ENCODE data around the gene ANKMY2.
"Not testable (repeated sequence)": the region's sequence is repeated elsewhere in the genome, so short reads cannot be mapped to it uniquely, and the experiment has no call there.

Gene ANKMY2

DNA sequence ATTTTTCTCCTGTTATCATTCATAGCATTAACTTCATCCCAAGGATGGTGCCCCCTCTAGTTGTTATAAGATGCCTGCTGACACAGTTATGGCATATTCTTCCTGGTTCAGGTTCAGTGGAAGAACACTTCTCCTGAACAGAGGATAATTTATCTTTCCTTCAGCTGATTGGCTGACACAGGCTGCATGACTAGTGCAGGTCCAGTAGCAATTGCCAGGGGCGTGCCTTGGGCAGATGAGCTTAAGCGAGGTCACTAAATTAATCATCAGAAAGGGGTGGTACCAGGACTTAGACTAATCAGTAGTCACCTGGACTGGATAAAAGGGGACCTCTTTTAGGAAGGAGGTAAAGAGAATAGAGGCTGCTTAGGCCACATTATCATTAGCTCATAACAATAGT lies 42.7 kb upstream of the ANKMY2 start:
- Histone ChIP-seq H3K4me3 (ENCODE audit: severe bottlenecking) (no peak overlapping the region), H3K9me3 (ENCODE audit: severe bottlenecking) (no peaks in the 10 kb centered on the region), H3K27ac (ENCODE audit: poor library complexity, severe bottlenecking) (no peak overlapping the region), H3K4me1 (ENCODE audit: insufficient read depth, poor library complexity, severe bottlenecking) (no peaks in the 10 kb centered on the region), H3K27me3 (ENCODE audit: insufficient read depth, poor library complexity, severe bottlenecking) (no peaks in the 10 kb centered on the region), H3K36me3 (ENCODE audit: low read depth) (peaks cover 69% of the 10 kb centered on the region)
- no peak for DNase-seq (ENCODE audit: low spot score)
- peak; percentile 89 for ATAC-seq (ENCODE audit: low read depth)
- TF ChIP-seq, protein P1, sequence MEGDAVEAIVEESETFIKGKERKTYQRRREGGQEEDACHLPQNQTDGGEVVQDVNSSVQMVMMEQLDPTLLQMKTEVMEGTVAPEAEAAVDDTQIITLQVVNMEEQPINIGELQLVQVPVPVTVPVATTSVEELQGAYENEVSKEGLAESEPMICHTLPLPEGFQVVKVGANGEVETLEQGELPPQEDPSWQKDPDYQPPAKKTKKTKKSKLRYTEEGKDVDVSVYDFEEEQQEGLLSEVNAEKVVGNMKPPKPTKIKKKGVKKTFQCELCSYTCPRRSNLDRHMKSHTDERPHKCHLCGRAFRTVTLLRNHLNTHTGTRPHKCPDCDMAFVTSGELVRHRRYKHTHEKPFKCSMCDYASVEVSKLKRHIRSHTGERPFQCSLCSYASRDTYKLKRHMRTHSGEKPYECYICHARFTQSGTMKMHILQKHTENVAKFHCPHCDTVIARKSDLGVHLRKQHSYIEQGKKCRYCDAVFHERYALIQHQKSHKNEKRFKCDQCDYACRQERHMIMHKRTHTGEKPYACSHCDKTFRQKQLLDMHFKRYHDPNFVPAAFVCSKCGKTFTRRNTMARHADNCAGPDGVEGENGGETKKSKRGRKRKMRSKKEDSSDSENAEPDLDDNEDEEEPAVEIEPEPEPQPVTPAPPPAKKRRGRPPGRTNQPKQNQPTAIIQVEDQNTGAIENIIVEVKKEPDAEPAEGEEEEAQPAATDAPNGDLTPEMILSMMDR (IDR thresholded peaks at IDR 0.05; ENCODE audit: poor library complexity, severe bottlenecking), result no peak

DNA sequence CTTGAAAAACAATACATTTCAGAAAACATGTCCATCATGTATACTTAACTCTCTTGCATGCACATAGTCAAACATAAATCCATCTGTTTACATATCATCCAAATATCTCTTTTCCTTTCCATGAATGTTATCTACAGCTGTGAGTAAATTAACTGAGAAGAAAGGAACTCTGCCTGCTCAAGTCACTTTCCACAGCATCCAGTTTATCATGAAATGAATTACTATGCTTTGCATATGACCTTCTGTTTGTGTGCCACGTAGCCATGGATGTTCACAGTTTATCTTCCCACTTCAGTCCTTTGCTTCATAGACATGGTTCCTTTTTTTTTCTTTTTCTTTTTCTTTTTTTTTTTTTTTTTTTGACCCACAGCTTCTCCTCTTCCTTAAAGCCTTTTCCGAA lies 40.0 kb upstream of the ANKMY2 start:
- Histone ChIP-seq H3K27me3 (ENCODE audit: insufficient read depth, poor library complexity, severe bottlenecking) (no peaks in the 10 kb centered on the region), H3K4me3 (ENCODE audit: severe bottlenecking) (no peak overlapping the region), H3K27ac (ENCODE audit: poor library complexity, severe bottlenecking) (no peak overlapping the region), H3K4me1 (ENCODE audit: insufficient read depth, poor library complexity, severe bottlenecking) (no peaks in the 10 kb centered on the region), H3K9me3 (ENCODE audit: severe bottlenecking) (no peaks in the 10 kb centered on the region), H3K36me3 (ENCODE audit: low read depth) (peaks cover 73% of the 10 kb centered on the region)
- DNase-seq (ENCODE audit: low spot score), result no peak
- no peak for ATAC-seq (ENCODE audit: low read depth)
- TF ChIP-seq, protein P1 (IDR thresholded peaks at IDR 0.05; ENCODE audit: poor library complexity, severe bottlenecking), result no peak

DNA sequence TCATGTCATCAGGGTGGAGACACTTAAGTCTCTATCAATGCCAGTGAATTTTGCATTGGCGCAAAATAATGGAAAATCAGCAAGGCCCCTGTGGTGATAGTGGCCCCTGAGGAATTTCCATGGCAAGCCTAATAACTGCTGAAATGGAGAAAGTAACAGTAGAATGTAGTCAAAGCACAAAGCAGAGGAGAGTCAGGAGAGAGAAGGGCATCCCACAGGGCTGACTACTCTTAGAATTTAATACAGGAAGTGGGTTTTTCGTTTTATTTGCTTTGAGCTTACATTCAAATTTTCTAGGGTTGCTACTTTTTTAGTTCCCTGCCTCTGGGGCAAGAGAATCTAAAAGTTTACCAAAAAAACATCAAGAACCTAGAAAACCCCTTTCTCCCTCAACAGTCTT lies 39.4 kb upstream of the ANKMY2 start:
- Histone ChIP-seq H3K4me1 (ENCODE audit: insufficient read depth, poor library complexity, severe bottlenecking) (no peaks in the 10 kb centered on the region), H3K36me3 (ENCODE audit: low read depth) (peaks cover 74% of the 10 kb centered on the region), H3K27me3 (ENCODE audit: insufficient read depth, poor library complexity, severe bottlenecking) (no peaks in the 10 kb centered on the region), H3K27ac (ENCODE audit: poor library complexity, severe bottlenecking) (no peak overlapping the region), H3K9me3 (ENCODE audit: severe bottlenecking) (no peaks in the 10 kb centered on the region), H3K4me3 (ENCODE audit: severe bottlenecking) (no peak overlapping the region)
- no peak for ATAC-seq (ENCODE audit: low read depth)
- TF ChIP-seq, protein P1 (IDR thresholded peaks at IDR 0.05; ENCODE audit: poor library complexity, severe bottlenecking), result no peak
- no peak for DNase-seq (ENCODE audit: low spot score)

DNA sequence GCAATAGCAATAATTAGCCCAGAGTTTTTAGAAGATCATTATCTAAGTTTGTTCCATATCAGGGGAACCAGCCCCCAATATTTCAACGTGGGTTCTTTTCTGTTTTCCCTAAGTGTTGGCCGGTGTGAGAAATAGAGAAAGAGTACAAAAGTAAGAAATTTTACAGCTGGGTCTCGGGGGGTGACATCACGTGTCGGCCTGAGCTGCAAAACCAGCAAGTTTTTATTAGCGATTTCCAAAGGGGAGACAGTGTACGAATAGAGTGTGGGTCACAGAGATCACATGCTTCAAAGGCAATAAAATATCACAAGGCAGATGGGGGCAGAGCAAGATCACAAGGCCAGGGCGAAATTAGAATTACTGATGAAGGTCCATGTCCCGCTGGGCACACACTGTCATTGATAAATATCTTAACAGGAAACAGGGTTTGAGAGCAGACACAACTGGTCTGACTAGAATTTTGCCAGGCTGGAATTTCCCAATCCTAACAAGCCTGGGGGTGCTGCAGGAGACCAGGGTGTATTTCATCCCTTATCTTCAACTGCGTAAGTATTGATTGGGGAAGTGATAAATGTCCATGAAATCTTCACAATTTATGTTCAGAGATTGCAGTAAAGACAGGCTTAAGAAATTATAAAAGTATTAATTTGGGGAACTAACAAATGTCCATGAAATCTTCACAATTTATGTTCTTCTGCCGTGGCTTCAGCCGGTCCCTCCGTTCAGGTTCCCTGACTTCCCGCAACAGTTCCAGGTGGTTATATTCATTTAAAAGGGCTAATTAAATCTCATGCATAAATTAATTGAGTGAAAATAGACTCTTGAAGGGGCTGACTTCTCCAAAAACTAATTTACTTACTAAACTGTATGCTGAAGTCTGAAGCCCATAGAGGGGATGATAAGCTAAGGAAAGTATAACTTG lies 33.4 kb upstream of the ANKMY2 start:
- not testable (repeated sequence) for H3K9me3 ChIP-seq (ENCODE audit: severe bottlenecking); H3K27ac ChIP-seq (ENCODE audit: poor library complexity, severe bottlenecking); H3K4me1 ChIP-seq (ENCODE audit: insufficient read depth, poor library complexity, severe bottlenecking); H3K27me3 ChIP-seq (ENCODE audit: insufficient read depth, poor library complexity, severe bottlenecking); H3K4me3 ChIP-seq (ENCODE audit: severe bottlenecking); ATAC-seq (ENCODE audit: low read depth); DNase-seq (ENCODE audit: low spot score)
- peaks cover 86% of the 10 kb centered on the region for H3K36me3 ChIP-seq (ENCODE audit: low read depth)

DNA sequence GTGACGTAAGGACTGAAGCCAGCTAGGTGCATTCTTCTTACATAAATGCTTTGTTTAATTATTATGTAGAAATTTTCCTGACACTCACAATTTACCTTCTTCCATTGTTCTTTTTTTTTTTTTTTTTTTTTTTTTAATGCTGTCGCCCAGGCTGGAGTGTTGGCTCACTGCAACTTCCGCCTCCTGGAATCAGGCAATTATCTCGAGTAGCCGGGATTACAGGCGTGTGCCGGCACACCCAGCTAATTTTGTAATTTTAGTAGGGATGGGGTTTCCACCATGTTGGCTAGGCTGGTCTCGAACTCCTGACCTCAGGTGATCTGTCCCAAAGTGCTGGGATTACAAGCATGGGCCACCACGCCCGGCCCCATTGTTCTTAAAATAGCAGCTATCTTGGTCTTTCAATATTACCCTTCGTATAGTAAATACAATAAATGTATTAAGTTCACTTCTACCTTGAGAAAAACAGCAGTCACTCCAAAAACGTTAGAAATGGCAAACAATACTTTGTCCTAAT lies 32.5 kb upstream of the ANKMY2 start:
- no peaks in the 10 kb centered on the region for H3K27me3 ChIP-seq (ENCODE audit: insufficient read depth, poor library complexity, severe bottlenecking)
- no peak overlapping the region for H3K27ac ChIP-seq (ENCODE audit: poor library complexity, severe bottlenecking)
- peaks cover 86% of the 10 kb centered on the region for H3K36me3 ChIP-seq (ENCODE audit: low read depth)
- H3K9me3 ChIP-seq (ENCODE audit: severe bottlenecking), result no peaks in the 10 kb centered on the region
- H3K4me3 ChIP-seq (ENCODE audit: severe bottlenecking), result no peak overlapping the region
- TF ChIP-seq, protein P1 (IDR thresholded peaks at IDR 0.05; ENCODE audit: poor library complexity, severe bottlenecking), result no peak
- DNase-seq (ENCODE audit: low spot score) (no peak), ATAC-seq (ENCODE audit: low read depth) (no peak)
- peaks cover 8% of the 10 kb centered on the region for H3K4me1 ChIP-seq (ENCODE audit: insufficient read depth, poor library complexity, severe bottlenecking)

Data from RWPE2 (cell line).